ENCODE measurements around the gene PURA. TPM values are rescaled to one million over a fixed set of nuclear protein-coding genes. Genes with fewer than 3 reads are reported as not detected.

The PURA gene
- 10 to 100 TPM; 12.5 to 13.4 TPM for total RNA-seq

DNA sequence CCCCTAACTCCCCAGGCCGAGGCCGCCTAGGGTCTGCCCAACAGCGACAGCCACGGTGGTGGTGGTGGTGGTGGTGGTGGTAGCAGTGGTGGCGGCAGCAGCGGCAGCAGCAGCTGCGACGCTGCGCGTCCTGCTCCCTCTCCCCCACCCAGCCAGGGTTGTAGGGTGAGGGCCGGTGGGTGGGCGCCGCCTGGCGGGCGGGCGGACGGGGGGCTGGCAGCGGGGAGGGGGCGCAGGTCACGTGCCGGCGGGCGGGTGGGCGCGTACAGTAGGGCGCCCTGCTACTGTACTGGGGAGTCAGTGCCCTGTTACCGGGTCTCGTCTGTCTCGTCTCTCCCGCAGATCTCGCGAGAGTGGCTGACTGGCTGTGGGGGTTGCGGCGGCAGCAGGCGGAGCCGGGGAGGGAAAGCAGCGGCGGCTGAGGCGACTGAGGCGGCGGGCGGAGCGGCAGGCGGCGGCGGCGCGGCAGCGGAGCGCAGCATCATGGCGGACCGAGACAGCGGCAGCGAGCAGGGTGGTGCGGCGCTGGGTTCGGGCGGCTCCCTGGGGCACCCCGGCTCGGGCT is at the start of gene PURA:
Gene PURA (plus strand): TSS at position 411 of the 565 bp plus-strand sequence. CDS start 73 bp downstream, at position 484.
- ChIA-PET POLR2A (interaction anchor here (1.0 to 1.9 kb wide), 3 partner anchors 9 to 61 kb away, joined by 3 to 8 read pairs (median 3); partner anchors contain the start of gene CYSTM1), CTCF (interaction anchor here (2.0 to 3.8 kb wide), 3 partner anchors 30 to 41 kb away, joined by 4 to 36 read pairs (median 16); no protein-coding TSS in a partner anchor)
- H3K27ac Mint-ChIP-seq: peak within 1 kb of the TSS; percentile 94

DNA sequence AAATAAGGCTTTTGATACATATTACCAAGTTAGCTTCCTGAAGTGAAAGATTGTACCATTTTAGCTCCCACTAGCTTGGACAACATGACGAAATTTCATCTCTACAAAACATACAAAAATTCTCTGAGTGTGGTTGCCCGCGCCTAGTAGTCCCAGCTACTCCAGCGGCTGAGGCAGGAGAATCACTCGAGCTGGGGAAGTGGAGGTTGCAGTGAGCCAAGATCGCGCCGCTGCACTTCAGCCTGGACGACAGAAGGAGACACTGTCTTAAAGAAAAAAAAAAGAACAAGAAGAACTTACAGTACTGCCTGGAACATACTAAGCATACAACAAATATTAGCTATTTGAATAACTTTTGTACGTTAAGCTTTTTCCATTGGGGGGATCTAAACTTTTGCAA is 41.1 kb upstream of the PURA start:
- peaks cover 32% of the 10 kb centered on the region for H3K27me3 Mint-ChIP-seq (ENCODE audit: low read depth)
- CTCF ChIA-PET: interaction anchor here (0.6 to 4.9 kb wide), 23 partner anchors 9 to 298 kb away, joined by 3 to 40 read pairs (median 4); partner anchors contain the start of gene PURA
- no peak for ATAC-seq
- no peak overlapping the region for H3K27ac Mint-ChIP-seq
- no peak for DNase-seq
- POLR2A ChIA-PET: no interaction called here
- H3K36me3 Mint-ChIP-seq (ENCODE audit: low read depth): no peaks in the 10 kb centered on the region
- H3K9me3 Mint-ChIP-seq (ENCODE audit: insufficient read depth): no peaks in the 10 kb centered on the region
- H3K4me3 Mint-ChIP-seq: no peak overlapping the region
- no peaks in the 10 kb centered on the region for H3K4me1 Mint-ChIP-seq (ENCODE audit: low read depth)

More for the DNA sequence above, at the start of gene PURA:
- Mint-ChIP-seq H3K27me3 (ENCODE audit: low read depth) (peaks cover 23% of the 10 kb centered on the region), H3K36me3 (ENCODE audit: low read depth) (peaks cover 20% of the 10 kb centered on the region), H3K4me1 (ENCODE audit: low read depth) (peaks cover 70% of the 10 kb centered on the region), H3K9me3 (ENCODE audit: insufficient read depth) (no peaks in the 10 kb centered on the region), H3K4me3 (peak within 1 kb of the TSS; percentile 93)
- ATAC-seq (peak; percentile 91), DNase-seq (peak; percentile 97)

DNA sequence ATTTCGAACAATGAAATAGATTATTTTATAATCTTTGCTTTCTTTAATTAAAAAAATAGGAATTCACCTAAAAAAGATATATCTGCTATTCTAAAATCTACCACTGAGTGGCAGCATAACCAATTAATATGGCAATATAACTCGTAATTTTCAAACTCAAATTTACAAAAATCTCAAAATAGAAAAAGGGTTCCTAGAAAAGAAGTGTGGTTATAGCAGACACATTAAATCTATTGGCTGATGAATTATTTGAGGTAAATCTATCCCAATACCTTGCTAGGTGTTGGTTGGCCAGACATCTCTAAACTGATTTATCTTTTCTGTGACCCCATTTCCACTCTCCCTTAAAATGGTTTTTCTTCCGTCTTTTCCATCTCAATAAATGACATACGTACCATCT is 40.6 kb upstream of the PURA start:
- Mint-ChIP-seq H3K9me3 (ENCODE audit: insufficient read depth) (no peaks in the 10 kb centered on the region), H3K4me3 (no peak overlapping the region), H3K4me1 (ENCODE audit: low read depth) (no peaks in the 10 kb centered on the region), H3K27ac (no peak overlapping the region), H3K36me3 (ENCODE audit: low read depth) (no peaks in the 10 kb centered on the region), H3K27me3 (ENCODE audit: low read depth) (peaks cover 30% of the 10 kb centered on the region)
- DNase-seq (no peak), ATAC-seq (no peak)
- POLR2A ChIA-PET: no interaction called here
- CTCF ChIA-PET: interaction anchor here (0.7 to 4.9 kb wide), 17 partner anchors 8 to 290 kb away, joined by 3 to 40 read pairs (median 5); no protein-coding TSS in a partner anchor

DNA sequence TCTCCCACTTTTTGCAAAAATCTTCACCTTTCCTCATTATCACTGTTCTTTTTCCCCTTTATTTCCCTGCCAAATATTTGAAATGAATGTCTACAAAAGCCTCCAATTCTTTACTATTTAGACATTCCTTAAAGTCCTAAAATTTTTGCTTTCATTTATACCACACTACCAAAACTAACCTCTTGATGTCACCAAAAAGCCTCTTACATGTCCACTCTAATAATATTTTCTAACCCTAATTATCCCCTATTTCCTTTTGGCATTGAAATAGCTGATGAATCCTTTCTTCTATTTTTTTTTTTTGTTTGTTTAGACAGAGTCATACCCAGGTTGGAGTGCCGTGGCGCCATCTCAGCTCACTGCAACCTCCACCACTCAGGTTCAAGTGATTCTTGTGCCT is 38.5 kb upstream of the PURA start:
- DNase-seq: no peak

GRCh38 chr5:140076142-140076541 is 37.8 kb upstream of the PURA start:
- no peak for DNase-seq
- Mint-ChIP-seq H3K9me3 (ENCODE audit: insufficient read depth) (no peaks in the 10 kb centered on the region), H3K4me3 (no peak overlapping the region), H3K36me3 (ENCODE audit: low read depth) (no peaks in the 10 kb centered on the region), H3K27me3 (ENCODE audit: low read depth) (peaks cover 29% of the 10 kb centered on the region), H3K4me1 (ENCODE audit: low read depth) (no peaks in the 10 kb centered on the region), H3K27ac (no peak overlapping the region)
- POLR2A ChIA-PET: no interaction called here
- CTCF ChIA-PET: interaction anchor here (0.8 to 4.9 kb wide), 6 partner anchors 9 to 79 kb away, joined by 3 to 40 read pairs (median 7); no protein-coding TSS in a partner anchor
- ATAC-seq: no peak

More for the DNA sequence above, 38.5 kb upstream of the PURA start:
- no peak overlapping the region for H3K4me3 Mint-ChIP-seq
- H3K27ac Mint-ChIP-seq: no peak overlapping the region
- no peaks in the 10 kb centered on the region for H3K9me3 Mint-ChIP-seq (ENCODE audit: insufficient read depth)
- POLR2A ChIA-PET: no interaction called here
- ATAC-seq: no peak
- peaks cover 26% of the 10 kb centered on the region for H3K27me3 Mint-ChIP-seq (ENCODE audit: low read depth)
- H3K36me3 Mint-ChIP-seq (ENCODE audit: low read depth): no peaks in the 10 kb centered on the region
- CTCF ChIA-PET: interaction anchor here (0.8 to 4.9 kb wide), 6 partner anchors 10 to 80 kb away, joined by 3 to 40 read pairs (median 7); no protein-coding TSS in a partner anchor
- H3K4me1 Mint-ChIP-seq (ENCODE audit: low read depth): no peaks in the 10 kb centered on the region

- H3K36me3 Mint-ChIP-seq (ENCODE audit: low read depth): no peaks in the 10 kb centered on the region
- POLR2A ChIA-PET: no interaction called here
- CTCF ChIA-PET: interaction anchor here (1.4 to 4.9 kb wide), 4 partner anchors 45 to 78 kb away, joined by 3 to 40 read pairs (median 12); no protein-coding TSS in a partner anchor
These were observed 37.1 kb upstream of the PURA start for GRCh38 chr5:140076788-140077187.

DNA sequence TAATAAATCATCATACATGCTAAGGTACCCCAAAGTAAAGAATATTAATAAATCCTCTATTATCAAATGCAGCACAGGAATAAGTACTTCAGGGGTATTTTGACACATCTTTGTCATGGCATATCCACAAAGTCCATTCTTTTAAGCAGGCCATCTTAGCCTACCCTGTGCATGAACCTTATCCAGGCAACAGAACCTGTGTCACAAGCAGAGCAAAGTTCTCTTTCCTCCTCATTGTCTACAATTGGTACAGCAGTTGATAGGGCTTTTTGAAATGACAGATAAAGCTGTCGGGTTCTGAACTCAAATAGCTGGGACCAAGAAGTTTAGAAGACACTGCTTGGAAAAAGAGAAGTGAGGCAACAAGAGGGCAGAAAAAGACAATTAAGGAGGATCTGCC is 30.8 kb upstream of the PURA start:
- Mint-ChIP-seq H3K36me3 (ENCODE audit: low read depth) (no peaks in the 10 kb centered on the region), H3K4me3 (no peak overlapping the region), H3K27ac (no peak overlapping the region), H3K27me3 (ENCODE audit: low read depth) (peaks cover 33% of the 10 kb centered on the region), H3K4me1 (ENCODE audit: low read depth) (no peaks in the 10 kb centered on the region), H3K9me3 (ENCODE audit: insufficient read depth) (no peaks in the 10 kb centered on the region)
- POLR2A ChIA-PET: no interaction called here
- DNase-seq (no peak), ATAC-seq (no peak)
- CTCF ChIA-PET: no interaction called here

More at GRCh38 chr5:140076788-140077187, 37.1 kb upstream of the PURA start:
- Mint-ChIP-seq H3K4me1 (ENCODE audit: low read depth) (no peaks in the 10 kb centered on the region), H3K9me3 (ENCODE audit: insufficient read depth) (no peaks in the 10 kb centered on the region), H3K4me3 (no peak overlapping the region), H3K27me3 (ENCODE audit: low read depth) (peaks cover 26% of the 10 kb centered on the region), H3K27ac (no peak overlapping the region)
- no peak for ATAC-seq
- no peak for DNase-seq

DNA sequence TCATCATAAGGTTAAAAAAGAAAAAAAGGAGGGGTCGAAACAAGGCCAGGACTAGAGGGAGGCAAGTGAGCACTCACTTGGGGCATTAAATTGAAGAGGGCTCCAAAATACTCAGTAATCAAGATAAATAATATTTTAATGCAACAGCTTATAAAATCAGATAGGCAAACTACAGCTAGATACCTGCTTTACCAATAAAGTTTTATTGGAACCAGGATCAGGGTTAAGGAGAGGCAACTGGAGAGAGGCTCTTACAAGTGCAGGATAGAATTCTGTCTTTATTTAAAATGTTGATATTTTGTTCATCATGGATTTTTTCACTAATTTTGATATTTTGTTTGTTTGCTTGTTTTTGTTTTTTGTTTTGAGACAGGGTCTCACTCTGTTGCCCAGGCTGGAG is 30.3 kb upstream of the PURA start:
- Mint-ChIP-seq H3K27ac (no peak overlapping the region), H3K4me3 (no peak overlapping the region), H3K36me3 (ENCODE audit: low read depth) (no peaks in the 10 kb centered on the region), H3K27me3 (ENCODE audit: low read depth) (peaks cover 32% of the 10 kb centered on the region), H3K9me3 (ENCODE audit: insufficient read depth) (no peaks in the 10 kb centered on the region), H3K4me1 (ENCODE audit: low read depth) (no peaks in the 10 kb centered on the region)
- DNase-seq (no peak), ATAC-seq (no peak)
- POLR2A ChIA-PET: no interaction called here
- CTCF ChIA-PET: no interaction called here

GRCh38 chr5:140084541-140084940 is 29.4 kb upstream of the PURA start:
- peaks cover 30% of the 10 kb centered on the region for H3K27me3 Mint-ChIP-seq (ENCODE audit: low read depth)
- no peaks in the 10 kb centered on the region for H3K4me1 Mint-ChIP-seq (ENCODE audit: low read depth)
- peaks cover 7% of the 10 kb centered on the region for H3K9me3 Mint-ChIP-seq (ENCODE audit: insufficient read depth)
- no peaks in the 10 kb centered on the region for H3K36me3 Mint-ChIP-seq (ENCODE audit: low read depth)
- H3K27ac Mint-ChIP-seq: no peak overlapping the region
- H3K4me3 Mint-ChIP-seq: no peak overlapping the region
- ATAC-seq (no peak), DNase-seq (no peak)
- POLR2A ChIA-PET: no interaction called here
- CTCF ChIA-PET: interaction anchor here (1.7 kb wide), 1 partner anchor 12 kb away, joined by 5 read pairs; no protein-coding TSS in a partner anchor

DNA sequence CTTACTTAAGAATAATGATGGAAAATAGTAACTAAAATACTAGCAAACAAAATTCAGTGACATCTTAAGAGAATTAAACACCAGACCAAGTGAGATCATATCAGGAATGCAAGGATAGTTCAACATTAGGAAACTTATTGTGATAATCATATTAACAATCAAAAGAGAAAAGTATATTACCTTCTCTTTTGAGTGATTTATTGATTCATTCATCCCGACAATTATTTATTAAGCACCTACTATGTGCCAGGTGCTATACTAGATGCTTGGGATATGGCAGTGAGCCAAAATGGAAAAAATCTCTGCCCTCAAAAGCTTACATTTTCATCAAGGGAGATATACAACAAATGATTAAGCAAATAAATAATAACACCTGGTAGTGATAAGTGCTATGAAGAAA is 23.7 kb upstream of the PURA start:
- POLR2A ChIA-PET: no interaction called here
- H3K4me3 Mint-ChIP-seq: no peak overlapping the region
- no peak for DNase-seq
- H3K27me3 Mint-ChIP-seq (ENCODE audit: low read depth): peaks cover 22% of the 10 kb centered on the region
- no peak for ATAC-seq
- H3K4me1 Mint-ChIP-seq (ENCODE audit: low read depth): no peaks in the 10 kb centered on the region
- CTCF ChIA-PET: no interaction called here
- H3K36me3 Mint-ChIP-seq (ENCODE audit: low read depth): no peaks in the 10 kb centered on the region
- peaks cover 23% of the 10 kb centered on the region for H3K9me3 Mint-ChIP-seq (ENCODE audit: insufficient read depth)
- H3K27ac Mint-ChIP-seq: no peak overlapping the region

DNA sequence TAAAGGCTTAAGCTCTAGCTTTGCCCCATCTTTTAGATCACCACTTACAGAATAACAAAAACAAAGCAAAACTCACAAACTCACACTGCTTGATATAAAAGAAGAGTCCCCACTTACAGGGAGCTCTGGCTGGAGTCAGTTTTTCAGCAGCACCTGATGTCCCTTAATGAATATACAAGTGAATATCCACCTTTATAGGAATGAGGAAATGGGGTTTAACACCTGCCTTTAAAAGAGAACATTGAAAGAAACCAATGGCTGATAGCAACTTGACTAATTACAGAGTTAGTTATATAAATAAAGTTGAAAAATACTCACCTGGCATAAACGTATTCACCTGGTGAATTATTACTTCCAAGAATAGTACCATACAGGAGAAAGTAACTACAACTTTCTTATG is 20.7 kb upstream of the PURA start:
- H3K36me3 Mint-ChIP-seq (ENCODE audit: low read depth): no peaks in the 10 kb centered on the region
- H3K27me3 Mint-ChIP-seq (ENCODE audit: low read depth): peaks cover 22% of the 10 kb centered on the region
- ATAC-seq (no peak), DNase-seq (no peak)
- H3K9me3 Mint-ChIP-seq (ENCODE audit: insufficient read depth): peaks cover 23% of the 10 kb centered on the region
- no peak overlapping the region for H3K27ac Mint-ChIP-seq
- no peaks in the 10 kb centered on the region for H3K4me1 Mint-ChIP-seq (ENCODE audit: low read depth)
- H3K4me3 Mint-ChIP-seq: no peak overlapping the region
- CTCF ChIA-PET: interaction anchor here (1.1 to 1.5 kb wide), 2 partner anchors 12 to 51 kb away, joined by 4 read pairs; no protein-coding TSS in a partner anchor
- POLR2A ChIA-PET: no interaction called here

- H3K36me3 Mint-ChIP-seq (ENCODE audit: low read depth): no peaks in the 10 kb centered on the region
- peaks cover 22% of the 10 kb centered on the region for H3K9me3 Mint-ChIP-seq (ENCODE audit: insufficient read depth)
- H3K27ac Mint-ChIP-seq: no peak overlapping the region
- POLR2A ChIA-PET: no interaction called here
- DNase-seq: no peak
- no peak overlapping the region for H3K4me3 Mint-ChIP-seq
- H3K27me3 Mint-ChIP-seq (ENCODE audit: low read depth): peaks cover 22% of the 10 kb centered on the region
- CTCF ChIA-PET: interaction anchor here (1.1 kb wide), 1 partner anchor 50 kb away, joined by 5 read pairs; no protein-coding TSS in a partner anchor
- ATAC-seq: no peak
- no peaks in the 10 kb centered on the region for H3K4me1 Mint-ChIP-seq (ENCODE audit: low read depth)
These were observed 20.0 kb upstream of the PURA start for GRCh38 chr5:140093866-140094265.

Measured in activated CD8-positive, alpha-beta T cell treated with anti-CD3 and anti-CD28 coated beads, Interleukin-2, amount 10 ng/mL, durations not matched to agents 7 days and 5 days (primary cell).